ENCODE results near the gene TRIM13.
"Not testable (repeated sequence)": the region's sequence is repeated elsewhere in the genome, so short reads cannot be mapped to it uniquely, and the experiment has no call there.

The TRIM13 gene

DNA sequence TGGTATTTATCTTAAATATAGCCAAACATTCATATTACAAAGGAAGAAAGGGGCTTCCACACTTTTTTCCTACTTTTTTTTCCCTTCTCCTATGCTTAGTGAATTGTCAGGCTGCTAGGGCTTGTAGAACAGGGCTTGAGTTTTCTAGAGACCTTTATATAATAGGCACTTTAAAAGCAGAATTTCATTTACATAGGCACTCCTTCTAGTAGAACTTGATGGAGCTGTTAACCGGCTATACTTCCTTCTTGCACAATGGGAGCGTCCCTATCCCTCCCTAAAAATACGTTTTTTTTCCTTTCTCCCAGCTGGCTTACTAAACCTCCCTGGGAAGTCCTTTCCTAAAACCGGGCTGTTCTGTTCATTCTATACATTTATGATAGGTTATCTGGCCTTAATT is 1.1 kb downstream of the TRIM13 start:
- no peak for DNase-seq

- no peak for DNase-seq
Measured at GRCh38 chr13:49998714-49999624, 2.1 kb downstream of the TRIM13 start.

GRCh38 chr13:50001287-50001686 is 4.4 kb downstream of the TRIM13 start:
- DNase-seq: no peak

- DNase-seq: no peak
Measured at GRCh38 chr13:50006426-50007135, 9.7 kb downstream of the TRIM13 start.

- no peak for DNase-seq
Measured at GRCh38 chr13:50011461-50011860, 14.6 kb downstream of the TRIM13 start.

- no peak for DNase-seq
Measured at GRCh38 chr13:50012396-50013169, 15.7 kb downstream of the TRIM13 start.

DNA sequence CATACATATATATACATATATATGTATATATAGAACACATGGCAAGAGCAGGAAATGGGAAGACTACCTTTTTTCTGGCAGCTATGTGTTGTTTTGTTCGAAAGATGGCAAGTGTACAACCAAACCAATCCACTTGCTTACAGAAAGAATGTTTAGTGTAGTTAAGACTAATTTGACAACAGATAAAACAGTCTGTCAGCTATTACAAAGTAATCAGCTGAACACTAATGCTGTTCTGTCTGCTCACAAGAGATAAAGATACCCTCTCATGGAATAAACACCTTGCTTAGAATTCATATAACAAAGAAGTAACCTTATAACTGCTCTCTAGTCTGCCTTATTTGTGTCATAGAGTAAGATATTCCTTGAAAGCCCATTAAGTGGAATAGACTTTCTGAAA is 17.5 kb downstream of the TRIM13 start:
- no peak for DNase-seq

- no peak for DNase-seq
Measured at GRCh38 chr13:50015258-50015657, 18.4 kb downstream of the TRIM13 start, which contains the start of gene KCNRG. TSS of gene KCNRG (plus strand) at chr13:50015444. CDS start at chr13:50015494, 50 bp downstream.

GRCh38 chr13:50015750-50016149 is 18.9 kb downstream of the TRIM13 start:
- DNase-seq: no peak

DNA sequence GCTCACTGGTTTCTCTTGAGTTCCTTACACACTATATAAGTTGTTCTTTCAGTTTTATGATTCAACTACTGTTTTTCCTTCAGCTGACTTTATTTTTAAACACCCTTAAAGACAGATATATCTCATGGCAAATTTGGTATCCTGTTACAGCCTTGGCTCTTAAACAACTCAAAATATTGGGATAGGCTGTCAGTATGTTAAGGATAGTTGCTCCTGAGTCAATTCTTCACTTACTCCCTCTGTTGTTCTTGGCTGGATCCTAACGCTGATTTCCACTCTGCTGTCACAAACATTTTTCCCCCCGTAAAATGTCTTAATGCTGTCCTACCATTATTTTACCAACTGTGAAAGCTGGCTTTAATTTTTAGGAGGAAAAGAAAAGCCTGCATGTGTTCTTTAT is 19.6 kb downstream of the TRIM13 start:
- no peak for DNase-seq

DNA sequence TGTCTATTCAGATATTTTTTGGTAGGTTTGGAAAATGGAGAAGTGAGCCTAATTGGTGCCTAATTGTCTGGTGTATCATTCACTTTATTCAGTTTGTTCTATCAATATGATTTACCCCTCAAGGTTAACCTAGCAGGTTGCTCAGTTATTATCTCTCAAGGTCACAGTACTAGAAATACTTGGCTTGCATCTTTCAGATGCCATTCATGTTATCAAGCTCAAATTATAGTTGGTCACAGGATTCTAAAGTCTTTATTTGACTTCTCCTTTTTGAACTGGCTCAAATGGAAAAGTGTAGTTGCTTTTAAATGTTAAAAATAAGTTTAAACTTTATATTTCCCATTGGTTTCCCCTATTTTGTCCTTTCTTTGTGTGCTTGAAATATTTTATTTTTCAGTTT is 21.0 kb downstream of the TRIM13 start:
- DNase-seq: no peak

- DNase-seq: no peak
Measured at GRCh38 chr13:50025436-50025835, 28.6 kb downstream of the TRIM13 start.

DNA sequence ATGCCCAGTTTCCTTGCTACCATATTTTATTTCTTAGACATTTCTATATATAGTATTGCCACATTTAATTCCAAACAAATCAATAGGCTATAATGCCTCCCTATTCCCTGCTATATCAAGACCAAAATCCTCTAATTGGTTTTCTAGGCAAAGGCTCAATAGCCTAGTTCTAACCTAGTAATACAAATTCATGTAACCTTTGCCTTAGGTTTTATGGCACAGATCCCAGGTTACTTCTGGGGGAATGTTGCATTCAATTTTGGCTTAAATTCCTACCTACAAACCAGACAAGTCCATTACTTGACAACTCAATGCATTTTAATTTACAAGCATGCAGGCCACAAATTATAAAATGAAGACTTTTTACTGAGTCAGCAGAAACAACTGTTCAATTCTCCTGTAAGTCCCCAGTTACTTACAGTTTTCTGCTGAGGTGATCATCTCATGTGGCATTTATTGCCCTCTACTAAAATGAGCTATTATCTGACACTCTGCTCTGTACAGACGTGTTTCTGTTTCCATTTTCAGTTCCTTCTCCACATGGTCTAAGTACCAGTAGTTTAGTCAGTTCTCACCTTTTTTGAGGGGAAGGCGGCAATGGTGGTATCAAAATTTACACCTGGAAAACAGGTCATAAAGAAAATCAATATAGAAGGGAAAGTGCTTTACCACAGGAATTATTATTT is 30.1 kb downstream of the TRIM13 start:
- no peak for DNase-seq

DNA sequence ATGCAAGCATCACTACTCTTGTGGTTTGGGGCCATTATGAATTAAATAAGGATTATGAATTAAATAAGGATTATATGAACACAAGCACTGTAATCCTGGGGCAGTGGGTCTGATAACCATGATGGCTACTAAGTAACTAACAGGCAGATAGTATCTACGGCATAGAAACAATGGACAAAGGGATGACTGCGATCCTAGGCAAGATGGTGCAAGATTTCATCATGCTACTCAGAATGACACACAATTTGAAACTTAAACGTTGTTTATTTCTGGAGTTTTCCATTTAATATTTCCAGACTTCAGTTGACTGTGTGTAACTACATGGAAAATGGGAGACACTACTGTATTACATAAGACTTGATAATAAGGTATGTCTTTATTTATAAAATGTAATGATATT is 33.5 kb downstream of the TRIM13 start:
- DNase-seq: no peak

DNA sequence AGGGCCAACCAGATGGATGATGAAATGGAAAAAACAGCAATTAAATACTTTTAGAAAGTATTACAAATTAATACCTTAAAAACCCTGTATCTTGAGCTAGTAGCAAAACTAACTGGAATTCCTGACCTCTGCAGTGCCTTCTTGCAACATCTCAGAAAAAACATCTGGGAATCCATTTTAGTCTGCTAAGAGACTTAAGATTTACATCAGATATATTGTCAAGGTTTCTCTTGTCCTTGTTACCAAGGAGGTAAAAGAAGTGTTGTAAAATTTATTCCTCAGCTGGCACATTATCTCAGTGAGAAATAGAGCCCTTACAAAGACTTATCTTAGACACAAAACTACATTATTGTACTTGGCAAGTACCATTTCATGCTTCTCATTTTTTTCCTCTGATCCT is 36.9 kb downstream of the TRIM13 start:
- no peak for DNase-seq

- no peak for DNase-seq
Measured at GRCh38 chr13:50037788-50038187, 40.9 kb downstream of the TRIM13 start.

DNA sequence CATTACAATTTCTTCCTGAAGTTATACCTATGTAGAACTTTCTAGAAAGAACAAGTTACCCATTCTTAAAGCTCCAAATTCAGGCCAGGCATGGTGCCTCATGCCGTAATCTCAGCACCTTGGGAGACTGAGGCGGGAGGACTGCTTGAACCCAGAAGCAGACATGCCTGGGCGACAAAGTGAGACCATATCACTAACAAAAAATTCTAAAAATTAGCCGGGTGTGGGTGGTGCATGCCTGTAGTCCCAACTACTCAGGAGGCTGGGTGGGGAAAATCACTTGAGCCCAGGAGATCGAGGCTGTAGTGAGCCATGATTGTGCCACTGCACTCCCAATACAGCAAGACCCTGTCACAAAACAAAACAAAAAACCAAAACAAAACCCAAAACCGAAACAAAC is 41.4 kb downstream of the TRIM13 start:
- DNase-seq: no peak

DNA sequence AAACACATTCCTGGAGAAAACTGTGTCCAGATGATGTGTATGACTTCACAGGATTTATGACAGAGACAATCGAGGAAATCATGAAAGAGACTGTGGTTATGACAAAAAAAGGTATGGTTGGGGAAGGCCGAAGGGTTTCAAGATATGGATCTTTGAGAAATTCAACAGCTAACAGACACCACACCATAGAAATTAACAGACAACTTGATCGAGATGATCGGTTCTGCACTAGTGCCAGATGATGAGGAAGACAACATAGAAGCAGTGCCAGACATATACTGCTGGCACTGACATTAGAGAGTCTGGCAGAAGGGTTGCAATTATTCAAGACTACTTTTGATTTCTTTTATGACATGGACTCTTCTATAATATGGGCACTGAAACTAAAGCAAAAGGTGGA is 55.6 kb downstream of the TRIM13 start:
- DNase-seq: no peak

DNA sequence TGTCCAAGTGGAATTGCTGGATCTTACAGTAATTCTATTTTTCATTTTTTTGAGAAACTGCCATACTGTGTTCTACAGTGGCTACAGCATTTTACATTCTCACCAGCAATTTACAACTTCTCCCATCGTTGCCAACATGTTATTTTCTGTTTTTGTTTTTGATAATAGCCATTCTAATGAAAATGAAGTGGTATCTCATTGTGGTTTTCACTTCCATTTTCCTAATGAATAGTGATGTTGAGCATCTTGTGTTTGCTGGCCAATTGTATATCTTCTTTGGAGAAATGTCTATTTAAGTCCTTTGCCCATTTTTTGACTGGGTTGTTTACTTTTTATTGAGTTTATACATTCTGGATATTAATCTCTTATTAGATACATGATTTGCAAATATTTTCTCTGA is 57.0 kb downstream of the TRIM13 start:
- DNase-seq: no peak

- no peak for DNase-seq
Measured at GRCh38 chr13:50055454-50055853, 58.6 kb downstream of the TRIM13 start.

GRCh38 chr13:50060718-50061117 is 63.9 kb downstream of the TRIM13 start:
- no peak for DNase-seq

GRCh38 chr13:50062336-50062735 is 65.5 kb downstream of the TRIM13 start:
- not testable (repeated sequence) for DNase-seq

DNA sequence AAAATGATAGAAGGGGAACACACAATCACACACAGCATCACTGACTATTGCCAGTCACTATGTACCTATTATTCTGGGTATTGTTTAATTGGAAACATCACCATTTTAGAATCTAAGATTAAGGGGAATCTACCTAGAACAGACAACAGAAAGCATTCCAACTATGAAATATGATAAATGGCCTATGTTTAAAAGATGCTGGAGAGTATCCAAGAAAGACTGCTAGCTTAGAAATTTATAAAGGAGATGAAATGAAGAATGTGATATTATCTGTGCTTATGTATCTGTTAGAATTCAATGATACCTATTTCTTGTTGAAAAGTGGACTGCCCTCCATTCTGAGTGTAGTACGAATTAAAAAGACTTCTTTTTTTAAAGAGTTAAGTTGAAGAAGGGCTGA is 68.9 kb downstream of the TRIM13 start:
- DNase-seq: no peak
